HL-60 (cell line): ENCODE results near the gene AFF3.

ENCODE experiments used
- DNase-seq, 2 experiments: peaks; one replicate each; pipeline ENCODE4 v3.0.0-alpha.2; 2010 to 2020; ENCODE audit warnings: low read depth in 1 of 2, low spot score in 1 of 2
- H3K27ac ChIP-seq: fragments of 250-450 bp; sonication (Bioruptor Pico); replicated peaks from 2 replicates; pipeline ENCODE4 v1.5.1; 2020; ENCODE audit warnings: mild to moderate bottlenecking, moderate library complexity
- H3K27me3 ChIP-seq: fragments of 250-450 bp; sonication (Bioruptor Pico); 2 replicates; pipeline ENCODE4 v1.5.1; 2021; ENCODE audit warnings: mild to moderate bottlenecking, moderate library complexity; ENCODE audit not compliant: insufficient read depth, poor library complexity, severe bottlenecking
- H3K4me3 ChIP-seq: replicated peaks from 2 replicates; pipeline ENCODE4 v1.5.1; 2011; ENCODE audit warnings: mild to moderate bottlenecking, control low read depth, low read length; ENCODE audit not compliant: insufficient read depth
- CTCF ChIP-seq: IDR thresholded peaks from one replicate; pipeline ENCODE4 v1.5.1; 2011; ENCODE audit warnings: low read length, control low read depth, inconsistent platforms; ENCODE audit not compliant: insufficient read depth
- GABPA ChIP-seq: IDR thresholded peaks from 2 replicates; pipeline ENCODE4 v1.6.1; 2012; ENCODE audit warnings: low read depth
- POLR2AphosphoS5 ChIP-seq: IDR thresholded peaks from 2 replicates; pipeline ENCODE4 v1.6.1; 2012; ENCODE audit warnings: low read depth
- REST ChIP-seq: IDR thresholded peaks from 2 replicates; pipeline ENCODE4 v1.6.1; 2012; ENCODE audit warnings: low read depth; ENCODE audit not compliant: insufficient replicate concordance
- SPI1 ChIP-seq: IDR thresholded peaks from 2 replicates; pipeline ENCODE4 v1.6.1; 2012; ENCODE audit warnings: low read depth, mild to moderate bottlenecking, borderline replicate concordance

Gene AFF3

GRCh38 chr2:99748344-99748743 lies 394.0 kb downstream of the AFF3 start:
- Histone ChIP-seq H3K4me3 (no peak overlapping the region), H3K27me3 (no peaks in the 10 kb centered on the region), H3K27ac (no peak overlapping the region)
- TF ChIP-seq SPI1 (no peak), POLR2AphosphoS5 (no peak), GABPA (no peak), CTCF (no peak), REST (no peak)
- DNase-seq, result no peak

- no peak for TF ChIP-seq REST
- no peak for TF ChIP-seq GABPA
- TF ChIP-seq POLR2AphosphoS5, result no peak
- no peak for TF ChIP-seq SPI1
- no peak for TF ChIP-seq CTCF
- DNase-seq, result no peak
- Histone ChIP-seq H3K27me3 (no peaks in the 10 kb centered on the region), H3K4me3 (no peak overlapping the region), H3K27ac (no peak overlapping the region)
These were observed 394.5 kb downstream of the AFF3 start for GRCh38 chr2:99747842-99748241.

GRCh38 chr2:99743146-99743545 lies 399.2 kb downstream of the AFF3 start:
- Histone ChIP-seq H3K27me3 (no peaks in the 10 kb centered on the region), H3K4me3 (no peak overlapping the region), H3K27ac (no peak overlapping the region)
- DNase-seq, result no peak
- TF ChIP-seq CTCF (no peak), GABPA (no peak), REST (no peak), SPI1 (no peak)
